Stimulated activated naive CD8-positive, alpha-beta T cell treated with anti-CD3 and anti-CD28 coated beads, Interleukin-15, Interleukin-2, amounts not matched to agents 100 U/mL and 50 U/mL, for 24 hours (primary cell): ENCODE measurements around the gene SDF4.
"Not testable (repeated sequence)": the region's sequence is repeated elsewhere in the genome, so short reads cannot be mapped to it uniquely, and the experiment has no call there.

ENCODE experiments used
- ATAC-seq: fragments of 150-1000 bp; cut with Tn5 transposase; one replicate; pipeline ENCODE4 v1.10.0; 2021
- DNase-seq: peaks from one replicate; pipeline ENCODE4 v3.0.0; 2021

SDF4 gene

GRCh38 chr1:1259540-1259939 lies 27.7 kb upstream of the SDF4 start:
- no peak for ATAC-seq

GRCh38 chr1:1259119-1259488 lies 27.3 kb upstream of the SDF4 start:
- ATAC-seq (no peak), DNase-seq (no peak)

More at GRCh38 chr1:1259540-1259939, 27.7 kb upstream of the SDF4 start:
- DNase-seq = no peak

- DNase-seq (no peak), ATAC-seq (no peak)
These were observed 25.4 kb upstream of the SDF4 start for GRCh38 chr1:1256956-1257871.

GRCh38 chr1:1255611-1256010 lies 23.8 kb upstream of the SDF4 start:
- ATAC-seq (no peak), DNase-seq (no peak)

DNA sequence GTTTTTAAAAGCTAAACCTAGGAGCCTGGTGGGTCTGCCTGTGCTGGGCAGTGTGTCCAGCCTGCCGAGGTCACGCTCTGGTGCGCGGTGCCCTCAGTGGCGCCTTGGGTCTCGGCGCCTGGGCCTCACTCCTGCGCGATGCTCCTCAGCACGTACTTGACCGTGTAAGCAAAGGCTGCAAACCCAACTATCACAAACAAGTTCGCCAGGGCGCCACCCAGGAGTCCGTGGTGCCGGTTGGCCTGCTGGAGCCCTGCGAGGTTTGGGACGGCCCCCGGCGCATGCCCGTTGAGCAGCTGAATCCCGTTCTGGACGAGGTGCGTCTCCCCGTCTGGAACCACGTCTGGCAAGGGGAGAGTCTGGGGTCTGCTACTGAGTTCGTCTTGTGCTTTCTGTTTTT lies 23.3 kb upstream of the SDF4 start:
- no peak for ATAC-seq
- no peak for DNase-seq

- DNase-seq (no peak), ATAC-seq (no peak)
These were observed 22.8 kb upstream of the SDF4 start for GRCh38 chr1:1254667-1254998.

- DNase-seq (no peak), ATAC-seq (no peak)
These were observed 22.3 kb upstream of the SDF4 start for GRCh38 chr1:1253972-1254666.

DNA sequence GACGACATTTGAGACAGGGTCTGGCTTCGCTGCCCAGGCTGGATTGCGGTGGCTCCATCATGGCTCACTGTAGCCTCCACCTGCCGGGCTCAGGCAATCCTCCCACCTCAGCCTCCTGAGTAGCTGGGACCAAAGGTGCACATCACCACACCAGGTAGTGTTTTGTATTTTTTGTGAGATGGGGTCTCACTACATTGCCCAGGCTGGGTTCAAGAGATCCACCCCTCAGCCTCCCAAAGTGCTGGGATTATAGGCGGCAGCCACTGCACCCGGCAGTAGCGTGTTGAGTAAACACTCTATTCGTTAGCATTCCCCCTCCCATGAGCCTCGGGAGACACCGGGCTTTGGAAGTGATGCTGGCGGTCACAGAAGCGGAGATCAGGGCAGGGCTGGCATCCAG lies 21.5 kb upstream of the SDF4 start:
- ATAC-seq (no peak), DNase-seq (no peak)

DNA sequence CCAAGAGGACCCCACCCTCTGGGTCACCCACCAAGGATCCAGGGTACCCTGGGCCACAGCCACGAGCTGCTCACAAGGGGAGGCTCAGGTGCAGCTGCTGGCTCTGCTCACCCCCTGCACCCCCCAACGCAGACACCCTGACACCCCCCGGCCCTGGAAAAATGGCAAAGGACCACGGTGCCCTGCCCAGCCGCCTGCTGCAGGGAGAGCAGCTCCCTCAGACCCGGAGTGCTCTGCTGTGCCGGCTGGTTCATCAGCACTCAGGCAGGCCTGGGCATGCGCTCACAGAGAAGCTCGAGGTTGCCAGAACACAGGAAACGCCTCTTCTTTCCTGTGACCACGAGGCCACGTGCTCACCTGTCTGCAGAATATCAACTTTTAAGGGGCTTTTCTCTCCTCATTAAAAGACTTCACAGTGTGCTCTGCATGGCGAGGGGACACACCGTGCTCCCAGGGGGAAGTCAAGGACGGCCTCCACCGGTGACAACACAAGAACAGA lies 19.0 kb upstream of the SDF4 start:
- DNase-seq (peak; percentile 65), ATAC-seq (peak; percentile 74)

GRCh38 chr1:1248009-1248913 lies 16.5 kb upstream of the SDF4 start:
- not testable (repeated sequence) for DNase-seq

DNA sequence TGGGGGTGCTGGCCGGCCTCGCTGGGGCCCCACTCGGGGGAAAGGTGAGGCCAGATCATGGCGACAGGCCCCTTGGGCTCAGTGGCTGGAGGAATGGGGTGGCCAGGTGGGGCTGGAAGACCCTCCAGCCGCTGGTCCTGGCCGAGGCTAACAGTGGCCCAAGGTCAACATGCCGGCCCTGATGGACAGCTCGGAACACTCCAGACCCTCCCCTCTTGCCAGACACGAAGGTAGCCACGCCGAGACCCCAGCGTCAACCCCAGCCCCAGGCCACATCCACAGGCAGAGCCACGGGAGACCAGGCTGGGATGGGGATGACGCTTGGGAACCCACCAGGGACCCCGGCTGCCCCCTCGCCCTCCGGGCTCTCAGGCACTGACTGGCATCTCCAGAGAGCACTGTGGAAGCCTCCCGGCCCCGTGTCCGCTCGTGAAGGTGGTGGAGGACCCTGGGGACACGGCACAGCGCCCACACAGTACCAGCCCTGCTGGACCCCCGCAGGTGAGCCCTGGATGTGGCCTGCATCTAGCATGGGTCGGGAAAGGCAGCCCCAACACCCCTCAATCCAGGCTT lies 15.6 kb upstream of the SDF4 start:
- DNase-seq = no peak
- ATAC-seq = no peak

More at GRCh38 chr1:1248009-1248913, 16.5 kb upstream of the SDF4 start:
- ATAC-seq = not testable (repeated sequence)

GRCh38 chr1:1246577-1247340 lies 15.0 kb upstream of the SDF4 start, which contains the start of gene C1QTNF12:
C1QTNF12 (minus strand) TSS chr1:1246722; CDS start chr1:1246690, 32 bp downstream.
- ATAC-seq = no peak
- DNase-seq = no peak

- DNase-seq (no peak), ATAC-seq (no peak)
These were observed 14.2 kb upstream of the SDF4 start for GRCh38 chr1:1245817-1246576.

DNA sequence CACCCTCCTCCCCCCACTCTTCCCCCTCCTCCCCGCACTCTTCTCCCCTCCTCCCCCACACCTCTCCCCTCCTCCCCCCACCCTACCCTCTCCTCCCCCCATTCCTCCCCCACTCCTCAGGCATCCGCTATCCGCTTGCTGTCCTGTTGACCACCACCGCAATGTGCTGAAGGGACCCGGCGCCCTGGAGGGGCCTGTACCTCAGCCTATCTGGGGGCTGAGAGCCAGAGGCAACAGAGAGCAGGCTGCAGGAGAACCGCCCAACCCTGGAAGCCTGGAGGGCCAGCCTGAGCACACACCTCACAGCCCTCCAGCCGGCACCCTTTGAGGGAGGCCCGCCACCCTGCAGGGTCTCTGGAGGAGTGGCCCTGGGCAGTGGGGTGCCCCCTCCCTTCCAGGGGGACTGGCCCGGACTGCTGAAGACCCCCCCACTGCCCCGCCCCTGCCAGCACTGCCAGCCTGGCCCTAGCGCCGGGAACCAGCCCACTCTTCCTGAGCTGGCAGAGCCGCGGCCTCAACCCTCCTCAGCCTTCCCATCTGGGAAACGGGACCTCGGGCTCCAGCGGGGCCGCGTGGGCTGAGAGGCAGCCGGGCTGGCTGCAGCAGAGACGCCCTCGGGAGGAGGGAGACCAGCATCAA lies 13.5 kb upstream of the SDF4 start:
- no peak for DNase-seq
- no peak for ATAC-seq

DNA sequence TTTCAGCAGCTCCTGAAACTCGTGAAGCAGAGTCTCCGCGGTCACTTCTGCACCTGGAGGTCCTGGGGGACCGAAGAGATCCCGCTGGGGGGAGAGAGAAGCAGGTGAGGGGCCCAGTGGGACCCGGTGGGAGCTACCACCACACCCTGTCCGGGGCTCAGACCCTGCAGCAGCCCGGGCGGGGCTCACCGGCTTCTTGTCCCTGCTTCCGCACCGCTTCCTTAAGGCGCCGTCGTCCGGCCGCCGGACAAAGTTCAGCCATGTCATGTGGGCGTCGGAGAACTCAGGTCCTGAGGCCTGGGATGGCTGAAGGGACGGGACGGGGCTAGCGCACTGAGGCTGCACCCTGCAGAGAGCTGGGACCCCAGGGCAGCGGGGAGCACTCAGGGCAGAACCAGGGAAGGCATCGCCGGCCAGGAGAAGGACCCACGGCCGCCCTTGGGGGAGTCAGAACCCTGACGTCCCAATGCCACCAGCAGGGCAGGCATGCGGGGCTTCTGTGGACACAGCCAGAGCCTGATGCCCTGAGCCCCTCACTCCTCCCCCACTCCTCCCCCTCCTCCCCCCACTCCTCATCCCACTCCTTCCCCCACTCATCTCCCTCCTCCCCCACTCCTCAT lies 12.5 kb upstream of the SDF4 start:
- no peak for DNase-seq

GRCh38 chr1:1243807-1244191 lies 12.0 kb upstream of the SDF4 start:
- DNase-seq = no peak
- no peak for ATAC-seq

More for the DNA sequence above, 12.5 kb upstream of the SDF4 start:
- ATAC-seq = no peak

DNA sequence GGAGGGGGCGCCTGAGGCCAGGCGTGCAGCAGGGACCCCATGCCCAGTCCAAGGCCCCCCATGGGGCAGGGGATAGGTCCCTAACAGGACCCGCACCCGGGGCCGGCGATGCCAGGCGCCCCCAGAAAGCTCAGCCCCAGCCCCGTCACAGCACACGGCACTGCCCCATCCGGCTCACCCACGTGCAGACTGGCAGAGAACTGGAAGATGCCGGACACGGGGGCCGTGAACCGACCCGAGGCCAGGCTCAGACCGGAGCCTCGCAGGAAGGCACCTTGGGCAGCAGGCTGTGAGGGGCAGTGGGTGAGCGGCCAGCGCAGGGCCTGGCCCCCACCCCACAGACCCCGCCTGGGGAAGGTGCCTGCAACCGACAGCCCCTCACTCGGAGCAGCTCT lies 11.5 kb upstream of the SDF4 start:
- no peak for ATAC-seq

DNA sequence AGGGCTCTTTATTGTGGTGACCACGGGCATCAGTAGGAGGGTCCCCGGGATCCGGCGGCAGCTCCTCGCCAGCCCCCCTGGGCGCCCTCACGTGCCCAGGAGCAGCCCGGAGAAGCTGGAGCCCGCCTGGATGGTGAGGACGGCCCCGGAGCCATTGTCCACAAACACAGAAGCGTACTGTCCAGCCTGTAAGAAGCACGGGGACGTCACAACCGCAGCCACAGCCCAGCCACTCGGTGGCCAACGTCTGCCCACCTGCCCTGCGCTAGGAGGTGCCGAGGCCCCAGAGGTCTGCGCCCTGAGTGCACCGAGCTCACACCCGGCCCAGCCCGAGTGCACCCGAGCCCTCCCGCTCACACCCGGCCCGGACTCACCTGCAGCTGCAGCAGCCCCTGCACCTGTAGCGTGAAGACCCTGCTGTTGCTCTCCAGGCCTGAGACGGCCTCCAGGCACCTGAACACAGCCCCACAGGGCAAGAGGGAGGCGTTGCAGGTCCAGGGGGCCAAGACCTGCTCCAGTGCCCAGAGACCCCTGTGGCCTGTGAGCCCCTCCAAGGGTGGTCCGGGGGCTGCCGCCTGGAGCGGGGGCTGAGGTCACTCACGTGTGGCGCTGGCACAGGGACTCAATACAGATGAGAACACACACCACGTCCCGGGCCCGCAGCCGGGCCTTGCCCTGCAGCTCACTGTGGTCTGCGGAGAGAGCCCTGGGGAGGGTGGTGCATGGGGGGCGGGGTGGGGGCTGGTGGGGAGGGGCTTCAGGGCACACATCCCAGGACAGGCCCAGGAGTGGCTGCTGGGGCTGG lies 10.9 kb upstream of the SDF4 start:
- no peak for ATAC-seq
- no peak for DNase-seq

More for the DNA sequence above, 11.5 kb upstream of the SDF4 start:
- DNase-seq = no peak
